Stimulated activated naive CD8-positive, alpha-beta T cell treated with anti-CD3 and anti-CD28 coated beads, Interleukin-15, Interleukin-2, amounts not matched to agents 100 U/mL and 50 U/mL, for 24 hours (primary cell): ENCODE results near the gene ARF1.

Experiments
- ATAC-seq: fragments of 150-1000 bp; cut with Tn5 transposase; one replicate; pipeline ENCODE4 v1.10.0; 2021
- DNase-seq: peaks from one replicate; pipeline ENCODE4 v3.0.0; 2021

Gene ARF1

GRCh38 chr1:228071839-228072657 is 10.5 kb upstream of the ARF1 start:
- DNase-seq (no peak), ATAC-seq (no peak)

DNA sequence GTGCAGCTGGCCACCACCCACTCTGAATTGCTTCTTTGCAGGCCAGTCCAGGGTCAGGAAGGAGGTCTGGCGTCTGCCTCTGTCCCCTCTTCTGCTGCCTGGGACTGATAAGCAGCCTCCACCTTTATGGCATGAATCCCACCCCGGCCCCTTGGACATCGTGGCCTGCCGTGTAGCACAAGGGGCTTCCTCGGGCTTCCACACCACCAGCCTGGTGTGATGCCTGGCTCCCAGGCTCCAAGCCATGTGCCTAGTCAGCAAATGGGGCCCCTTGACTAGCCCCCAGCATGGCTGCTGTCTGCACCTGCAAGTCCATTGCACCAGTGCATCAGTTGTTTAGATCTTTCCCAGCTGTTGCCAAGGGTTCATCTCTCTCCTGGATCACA is 9.9 kb upstream of the ARF1 start:
- ATAC-seq: no peak
- DNase-seq: no peak

- no peak for DNase-seq
- ATAC-seq: no peak
Measured at GRCh38 chr1:228073061-228073856, 9.2 kb upstream of the ARF1 start.

DNA sequence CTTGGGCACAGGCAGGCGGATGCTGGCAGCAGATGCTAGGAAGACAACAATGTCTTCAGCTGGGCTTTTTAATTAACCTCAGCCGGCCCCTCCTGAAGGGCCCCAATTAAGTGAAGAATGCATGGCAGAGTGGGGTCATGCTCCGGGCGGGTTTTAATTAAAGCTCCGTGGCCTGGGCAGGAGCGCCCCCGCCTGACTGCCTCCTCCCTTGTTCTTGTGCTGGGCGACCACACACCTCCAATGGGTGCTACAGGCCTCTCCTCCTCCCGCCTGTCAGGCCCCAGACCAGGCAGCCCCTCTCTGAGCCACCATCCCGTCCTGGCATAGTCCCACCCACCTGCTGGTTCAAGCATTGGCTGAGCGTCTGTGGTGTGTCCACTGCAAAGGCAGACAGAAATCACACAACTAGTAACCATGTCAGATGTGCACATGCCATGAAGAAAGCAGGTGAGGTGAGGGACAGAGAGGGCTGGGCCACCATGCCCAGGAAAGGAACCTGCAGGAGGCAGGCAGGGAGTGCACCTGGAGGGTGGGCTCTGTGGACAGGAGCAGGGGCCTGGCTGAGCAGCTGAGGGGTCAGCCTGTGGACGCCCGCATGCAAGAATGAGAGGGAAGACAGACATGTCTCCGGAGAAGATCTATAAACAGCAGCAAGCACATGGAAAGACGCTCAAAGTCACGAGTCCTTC is 8.5 kb upstream of the ARF1 start:
- ATAC-seq (peak; percentile 33), DNase-seq (no peak)

- DNase-seq: no peak
Measured at GRCh38 chr1:228074954-228075730, 7.4 kb upstream of the ARF1 start.

DNA sequence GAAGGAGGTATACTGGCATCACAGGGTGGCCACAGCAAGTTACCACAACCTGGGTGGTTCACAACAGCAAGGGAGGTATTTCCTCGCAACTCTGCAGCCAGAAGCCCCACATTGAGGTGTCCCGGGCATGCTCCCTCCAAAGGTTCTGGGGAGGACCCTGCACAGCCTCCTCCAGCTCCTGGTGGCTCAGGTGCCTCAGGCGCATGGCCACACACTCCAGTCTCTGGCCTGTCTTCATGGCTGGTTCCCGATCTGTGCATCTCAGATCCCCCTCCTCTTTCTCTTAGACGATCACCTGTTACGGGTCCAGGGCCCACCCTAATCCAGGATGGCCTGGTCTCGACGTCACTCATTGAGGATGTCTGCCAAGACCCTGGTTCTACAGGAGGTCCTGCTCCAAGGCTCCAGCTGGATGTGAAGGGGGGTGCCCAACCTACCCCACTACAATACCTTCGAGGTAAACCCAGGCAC is 6.7 kb upstream of the ARF1 start:
- no peak for DNase-seq
- no peak for ATAC-seq

More at GRCh38 chr1:228074954-228075730, 7.4 kb upstream of the ARF1 start:
- ATAC-seq: no peak

DNA sequence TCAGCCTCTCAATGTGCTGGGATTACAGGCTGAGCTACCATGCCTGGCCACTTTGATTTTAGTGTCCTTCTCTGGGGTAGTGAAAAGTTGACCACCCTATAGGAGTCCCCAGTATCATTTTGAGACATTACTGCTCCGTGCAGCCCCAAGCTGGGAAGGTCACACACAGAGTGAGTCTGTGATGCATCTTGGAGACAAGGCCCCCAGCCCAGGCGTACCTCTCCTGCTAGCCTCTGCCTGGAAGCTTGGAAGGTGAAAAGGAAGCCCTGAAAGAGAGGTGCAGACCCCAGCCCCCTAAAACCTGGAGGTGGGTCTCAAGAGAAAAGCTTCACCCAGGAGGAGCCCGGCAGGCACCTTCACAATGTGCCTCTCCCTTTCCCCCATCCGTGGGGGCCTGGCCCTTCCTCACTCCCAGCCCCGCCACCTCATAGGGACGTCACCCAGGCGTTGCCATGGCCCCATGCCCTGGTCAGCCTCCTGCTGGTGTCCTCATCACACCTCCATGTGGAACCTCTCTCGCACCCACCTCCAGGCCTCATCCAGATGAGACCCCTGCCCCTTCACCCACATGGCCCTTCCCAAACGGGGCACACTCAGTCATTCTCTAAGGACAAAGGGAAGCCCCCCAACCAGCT is 5.6 kb upstream of the ARF1 start:
- no peak for DNase-seq
- ATAC-seq: no peak

- no peak for ATAC-seq
Measured at GRCh38 chr1:228077565-228078330, 4.8 kb upstream of the ARF1 start.

DNA sequence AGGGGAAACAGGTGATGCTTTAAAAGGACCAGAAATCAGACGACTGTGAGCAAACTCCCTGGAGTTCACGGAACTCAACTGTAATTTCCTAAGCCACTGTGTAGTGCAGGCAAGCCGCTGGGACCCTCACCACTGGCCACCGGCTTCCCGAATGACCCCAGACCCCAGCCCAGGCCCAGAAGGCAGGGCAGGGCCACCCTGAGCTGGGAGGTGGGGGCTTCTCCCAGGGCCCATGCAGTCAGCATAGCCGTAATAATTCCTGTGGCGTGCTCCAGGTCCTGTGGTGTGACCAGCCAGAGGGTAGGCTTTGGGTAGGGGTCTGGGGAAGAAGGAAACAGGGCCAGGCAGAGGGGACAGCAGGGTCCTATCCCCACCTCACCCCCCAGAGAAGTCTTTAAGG is 3.5 kb upstream of the ARF1 start:
- DNase-seq (no peak), ATAC-seq (no peak)

More at GRCh38 chr1:228077565-228078330, 4.8 kb upstream of the ARF1 start:
- no peak for DNase-seq

DNA sequence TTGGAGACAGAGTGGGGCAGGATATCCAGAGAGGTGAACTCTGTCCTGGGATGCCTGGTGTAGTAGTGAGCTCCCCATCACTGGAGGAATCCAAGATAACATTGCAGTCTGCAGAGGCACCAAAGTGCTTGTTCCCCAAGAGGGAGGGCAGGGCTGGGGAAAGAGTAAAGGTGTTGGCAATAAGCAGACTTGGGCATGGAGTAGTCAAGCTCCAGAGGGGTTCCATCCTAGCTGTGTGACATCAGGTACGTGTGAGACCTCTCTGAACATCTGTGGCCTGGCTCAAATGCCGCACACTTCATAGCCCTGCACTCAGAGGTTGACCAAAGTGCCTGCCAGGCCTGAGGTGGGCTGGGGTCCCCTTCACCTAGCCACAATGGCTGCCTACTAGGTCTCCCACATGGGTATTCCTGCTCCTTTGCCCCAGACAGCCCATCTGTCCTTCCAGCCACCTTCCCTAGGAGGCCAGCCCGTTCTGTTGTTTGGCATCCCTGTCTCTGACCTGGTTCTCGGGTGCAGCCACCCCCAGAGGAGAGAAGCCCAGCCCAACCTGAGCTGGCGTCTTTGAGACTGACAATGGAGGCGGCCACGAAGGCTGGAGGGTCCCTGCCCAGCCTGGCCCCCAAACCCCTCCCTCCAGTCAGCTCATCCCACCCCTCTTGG is 2.8 kb upstream of the ARF1 start:
- DNase-seq (no peak), ATAC-seq (no peak)

- ATAC-seq (no peak), DNase-seq (no peak)
Measured at GRCh38 chr1:228081144-228081543, 1.4 kb upstream of the ARF1 start.

GRCh38 chr1:228081578-228082213 is 812 bp upstream of the ARF1 start:
- peak; percentile 8 for ATAC-seq
- peak; percentile 32 for DNase-seq

- no peak for ATAC-seq
- DNase-seq: peak; percentile 42
Measured at GRCh38 chr1:228082918-228083870, 686 bp downstream of the ARF1 start.

DNA sequence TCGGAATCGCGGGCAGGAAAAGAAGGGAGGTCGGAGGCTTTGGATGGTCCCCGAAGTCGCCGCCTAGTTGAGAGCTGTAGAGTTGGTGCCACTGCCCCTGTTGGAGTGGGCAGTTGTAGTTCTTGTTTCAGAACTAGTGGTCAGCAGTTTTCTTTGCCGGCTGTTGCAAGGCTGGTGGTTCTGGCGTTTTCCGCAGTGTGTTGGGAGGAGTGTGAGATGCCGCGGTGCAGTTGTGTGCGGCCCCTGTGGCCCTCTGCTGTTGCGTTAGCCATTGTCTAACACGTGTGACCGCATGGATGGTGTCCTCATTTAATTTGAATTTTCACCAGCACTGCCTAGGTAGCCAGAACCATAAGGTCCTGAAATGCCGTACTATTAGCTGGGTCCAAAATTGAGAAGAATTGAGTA is 1.4 kb downstream of the ARF1 start:
- no peak for DNase-seq
- no peak for ATAC-seq

GRCh38 chr1:228084325-228084724 is 1.8 kb downstream of the ARF1 start:
- DNase-seq (no peak), ATAC-seq (no peak)

DNA sequence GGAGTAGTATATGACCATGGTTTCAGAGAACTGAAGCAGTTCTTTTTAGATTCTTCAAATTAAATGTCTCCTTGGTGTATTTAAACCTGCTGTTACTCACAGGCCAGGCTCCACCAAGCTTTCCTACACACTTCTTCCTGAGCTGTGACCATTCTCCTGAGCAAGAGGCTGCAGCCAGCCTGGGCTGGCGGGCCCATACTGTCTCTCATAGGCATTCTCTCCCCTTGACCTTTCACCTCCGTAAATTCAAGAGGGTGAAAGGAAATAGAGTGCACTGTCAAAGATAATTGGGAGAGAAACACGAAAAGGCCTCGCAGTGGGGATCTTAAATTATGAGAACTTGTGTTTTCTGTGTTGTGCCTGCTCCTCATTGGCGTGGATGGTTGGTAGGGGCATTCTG is 2.3 kb downstream of the ARF1 start:
- no peak for ATAC-seq
- DNase-seq: no peak

DNA sequence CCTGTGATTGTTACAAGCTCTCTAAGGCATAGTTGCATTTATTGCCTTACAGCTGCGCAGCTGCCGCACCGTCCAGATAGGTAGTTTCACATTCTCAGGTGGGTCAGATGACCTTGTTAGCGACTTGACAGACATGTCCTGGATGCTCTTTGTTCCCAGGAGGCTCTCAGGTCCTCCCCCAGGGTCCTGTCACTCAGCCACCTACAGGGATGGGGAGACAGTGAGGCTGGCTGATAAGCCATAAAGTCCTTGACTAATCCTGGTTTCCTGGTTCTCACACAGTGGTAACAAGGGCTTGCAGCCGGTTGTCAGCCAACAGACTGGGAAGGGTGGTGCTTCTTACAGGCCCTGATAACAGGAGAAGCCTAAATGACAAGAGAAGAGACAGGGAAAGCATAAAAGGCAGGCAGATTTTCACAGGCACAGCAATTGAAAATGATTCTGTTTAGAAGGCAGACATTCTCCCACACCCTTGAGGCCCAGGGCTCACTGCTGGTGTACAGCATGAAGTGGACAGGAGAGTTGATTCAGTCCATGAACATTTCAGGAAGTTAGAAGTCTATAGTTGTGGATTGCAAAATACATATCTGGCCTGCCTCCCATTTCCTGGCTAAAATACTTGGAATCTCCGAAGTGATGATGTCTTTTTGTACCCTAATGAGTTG is 2.9 kb downstream of the ARF1 start:
- ATAC-seq: no peak
- DNase-seq: no peak

DNA sequence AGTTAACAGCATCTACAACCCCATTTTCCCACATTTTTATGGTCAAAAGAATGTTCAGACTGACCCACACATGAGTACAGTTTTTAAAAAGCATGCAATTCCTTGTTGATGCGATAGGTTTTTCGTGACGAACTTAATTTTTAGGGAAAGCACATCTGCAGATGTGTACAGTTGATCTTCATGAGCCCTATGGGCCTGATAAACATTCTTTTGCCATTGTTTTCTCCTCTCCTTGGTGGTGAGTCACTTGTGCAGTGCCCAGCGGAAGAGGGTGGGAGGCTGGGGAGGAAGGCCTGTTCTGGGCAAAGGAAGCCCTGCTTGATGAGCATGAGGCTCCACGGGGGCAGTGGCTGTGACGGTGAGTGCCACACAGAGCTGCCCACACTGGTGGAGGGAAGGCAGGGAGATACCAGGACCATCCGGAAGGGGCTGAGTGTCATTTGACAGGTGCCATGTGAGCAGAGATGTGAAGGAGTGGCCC is 5.3 kb downstream of the ARF1 start:
- peak; percentile 56 for ATAC-seq
- DNase-seq: peak; percentile 35
